Spleen (tissue), 7 donors: ENCODE data around the gene PRR23E.

Experiments
- CTCF ChIP-seq, 11 experiments: fragments of 200-600 bp in 7 of 11; fragments of 450-650 bp in 4 of 11; sonication (generic) in 4 of 11; IDR thresholded peaks in 8 of 11; conservative IDR thresholded peaks in 3 of 11; 1 replicate in 7 of 11; 2 replicates in 4 of 11; pipeline versions ENCODE4 v1.4.0 to v1.8.0; 2016 to 2021; ENCODE audit warnings: antibody characterized with exemption in 11 of 11, inconsistent platforms in 4 of 11, mild to moderate bottlenecking in 1 of 11
- POLR2AphosphoS5 ChIP-seq, 3 donors: sonication (generic); formaldehyde crosslinking; IDR thresholded peaks; one replicate each; pipeline ENCODE4 v1.5.1; 2017; ENCODE audit warnings: antibody characterized with exemption in 3 of 3
- donor health status: DM: no; HTN: no; CAD: no; lungs with moderate emphysema.
- donor health status: DM: no; HTN: no; CAD: no.
- donor health status: DM: no; HTN: no; CAD: no.

- TF ChIP-seq CTCF (IDR thresholded peaks at IDR 0.05 in 8 of 11, conservative IDR thresholded peaks at IDR 0.05 in 3 of 11), result no peak
- TF ChIP-seq POLR2AphosphoS5 (IDR thresholded peaks at IDR 0.05), result no peak
These were observed 15.7 kb downstream of the PRR23E start for GRCh38 chr3:127208483-127209100.
